ENCODE measurements around the gene P2RY6.
"Not testable (repeated sequence)": the region's sequence is repeated elsewhere in the genome, so short reads cannot be mapped to it uniquely, and the experiment has no call there.

The P2RY6 gene

DNA sequence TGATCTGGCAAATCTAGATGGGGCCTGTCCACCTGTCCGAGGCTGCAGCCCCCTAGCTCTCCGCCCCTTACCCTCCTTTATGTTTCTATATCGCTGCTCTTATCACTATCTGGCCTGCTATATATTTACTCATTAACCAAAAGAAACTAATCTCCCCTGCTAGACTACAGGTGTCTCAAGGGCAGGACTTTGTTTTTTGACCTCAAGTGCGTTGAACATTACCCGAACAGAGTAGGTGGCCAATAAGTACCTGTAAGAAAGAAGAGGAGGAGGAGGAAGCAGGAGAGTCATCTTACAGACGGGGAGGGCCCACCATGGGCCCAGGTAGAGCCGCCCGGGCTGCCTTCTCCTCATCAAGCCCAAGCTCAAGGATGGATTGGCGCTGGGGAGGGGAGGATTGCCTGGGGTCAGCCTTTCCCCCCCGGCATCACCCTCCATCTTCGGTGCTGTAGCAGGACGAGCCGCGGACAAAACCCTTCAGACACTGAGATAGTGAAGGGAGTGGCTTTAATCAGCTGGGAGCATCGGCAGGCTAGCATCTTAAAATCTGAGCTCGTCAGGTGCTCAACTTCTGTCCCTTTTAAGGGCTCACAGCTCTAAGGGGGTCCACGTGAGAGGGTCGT is 1.2 kb upstream of the P2RY6 start:
- in situ Hi-C loops (cut with MboI; ENCODE audit: low pct_unique_long_range_greater_than_20kb, low sequenced_read_pairs, unreplicated experiment) = no loop called here
- DNase-seq (ENCODE audit: low spot score) = no peak
- TF ChIP-seq, protein P1, sequence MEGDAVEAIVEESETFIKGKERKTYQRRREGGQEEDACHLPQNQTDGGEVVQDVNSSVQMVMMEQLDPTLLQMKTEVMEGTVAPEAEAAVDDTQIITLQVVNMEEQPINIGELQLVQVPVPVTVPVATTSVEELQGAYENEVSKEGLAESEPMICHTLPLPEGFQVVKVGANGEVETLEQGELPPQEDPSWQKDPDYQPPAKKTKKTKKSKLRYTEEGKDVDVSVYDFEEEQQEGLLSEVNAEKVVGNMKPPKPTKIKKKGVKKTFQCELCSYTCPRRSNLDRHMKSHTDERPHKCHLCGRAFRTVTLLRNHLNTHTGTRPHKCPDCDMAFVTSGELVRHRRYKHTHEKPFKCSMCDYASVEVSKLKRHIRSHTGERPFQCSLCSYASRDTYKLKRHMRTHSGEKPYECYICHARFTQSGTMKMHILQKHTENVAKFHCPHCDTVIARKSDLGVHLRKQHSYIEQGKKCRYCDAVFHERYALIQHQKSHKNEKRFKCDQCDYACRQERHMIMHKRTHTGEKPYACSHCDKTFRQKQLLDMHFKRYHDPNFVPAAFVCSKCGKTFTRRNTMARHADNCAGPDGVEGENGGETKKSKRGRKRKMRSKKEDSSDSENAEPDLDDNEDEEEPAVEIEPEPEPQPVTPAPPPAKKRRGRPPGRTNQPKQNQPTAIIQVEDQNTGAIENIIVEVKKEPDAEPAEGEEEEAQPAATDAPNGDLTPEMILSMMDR (IDR thresholded peaks at IDR 0.05; ENCODE audit: extremely low read depth, insufficient read depth, missing control alignments) = no peak

DNA sequence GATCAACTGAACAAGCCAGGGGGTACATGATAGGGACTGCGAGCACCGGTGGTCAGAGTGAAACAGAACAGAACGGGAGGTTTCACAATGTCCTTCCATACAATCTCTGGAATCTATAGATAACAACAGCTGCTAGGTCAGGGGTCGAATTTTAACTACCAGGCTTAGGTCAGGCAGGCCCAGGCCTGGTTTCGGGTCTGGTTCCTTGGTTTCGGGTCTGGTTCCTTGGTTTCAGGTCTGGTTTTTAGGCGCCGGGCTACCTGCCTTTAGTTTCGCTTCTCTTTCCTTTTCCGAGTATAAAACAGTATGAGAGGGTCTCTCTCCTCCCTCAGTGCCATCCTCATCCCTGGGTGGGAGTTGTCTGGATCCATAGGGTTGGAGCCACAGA is 666 bp upstream of the P2RY6 start:
- in situ Hi-C loops (cut with MboI; ENCODE audit: low pct_unique_long_range_greater_than_20kb, low sequenced_read_pairs, unreplicated experiment) = not testable (repeated sequence)

GRCh38 chr11:73272680-73273038 is 521 bp downstream of the P2RY6 start:
- in situ Hi-C loops (cut with MboI; ENCODE audit: low pct_unique_long_range_greater_than_20kb, low sequenced_read_pairs, unreplicated experiment) = no loop called here
- DNase-seq (ENCODE audit: low spot score) = no peak
- TF ChIP-seq, protein P1 (IDR thresholded peaks at IDR 0.05; ENCODE audit: extremely low read depth, insufficient read depth, missing control alignments) = no peak

More for the DNA sequence above, 666 bp upstream of the P2RY6 start:
- not testable (repeated sequence) for DNase-seq (ENCODE audit: low spot score)

DNA sequence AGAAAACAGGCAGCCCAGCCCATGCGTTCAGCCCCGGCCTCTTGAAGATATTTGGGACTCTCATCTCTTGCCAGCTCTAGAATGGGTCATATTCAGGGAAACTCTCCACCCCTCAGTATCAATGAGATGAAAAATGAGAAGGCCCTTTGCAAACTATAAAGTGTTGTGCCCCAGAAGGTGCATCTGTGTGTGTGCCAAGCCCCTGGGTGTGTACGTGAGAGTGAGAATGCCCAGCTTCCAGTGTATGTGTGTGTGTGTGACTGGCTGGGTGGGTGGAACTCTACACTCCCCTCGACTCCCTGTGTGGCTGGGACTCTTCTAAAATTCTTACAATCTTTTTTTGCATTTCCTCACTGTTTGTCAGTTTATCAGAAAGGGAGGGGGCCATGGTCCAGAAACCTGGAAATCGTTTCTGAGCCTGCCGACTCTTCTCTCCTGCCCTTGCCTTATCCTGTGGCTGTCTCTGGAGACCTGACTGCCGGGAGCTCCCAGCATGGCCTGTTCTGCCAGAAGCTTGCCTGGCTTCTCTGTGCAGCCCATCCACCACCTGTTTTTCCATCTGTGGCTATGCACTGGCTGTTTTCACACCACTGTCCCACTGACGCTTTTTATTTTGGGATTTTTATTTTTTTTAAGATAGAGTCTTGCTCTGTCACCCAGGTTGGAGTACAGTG is 1.2 kb downstream of the P2RY6 start:
- TF ChIP-seq, protein P1 (IDR thresholded peaks at IDR 0.05; ENCODE audit: extremely low read depth, insufficient read depth, missing control alignments) = no peak
- in situ Hi-C loops (cut with MboI; ENCODE audit: low pct_unique_long_range_greater_than_20kb, low sequenced_read_pairs, unreplicated experiment) = no loop called here
- DNase-seq (ENCODE audit: low spot score) = no peak

DNA sequence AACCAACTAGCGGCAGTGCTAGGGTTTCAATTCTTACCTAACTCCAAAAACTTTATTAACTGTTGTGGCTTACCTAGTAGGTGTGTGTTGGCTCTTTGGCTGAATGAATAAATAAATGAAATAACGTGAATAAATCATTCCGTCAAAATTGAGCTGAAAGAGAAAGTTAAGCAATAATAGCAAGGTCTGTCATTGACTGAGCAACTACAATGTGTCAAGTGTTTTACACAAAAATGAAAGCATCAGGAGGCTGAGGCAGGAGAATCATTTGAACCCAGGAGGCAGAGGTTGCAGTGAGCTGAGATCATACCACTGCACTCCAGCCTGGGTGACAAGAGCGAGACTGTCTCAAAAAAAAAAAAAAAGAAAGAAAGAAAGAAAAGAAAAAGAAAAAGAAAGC is 2.1 kb downstream of the P2RY6 start:
- DNase-seq (ENCODE audit: low spot score); in situ Hi-C loops (cut with MboI; ENCODE audit: low pct_unique_long_range_greater_than_20kb, low sequenced_read_pairs, unreplicated experiment): not testable (repeated sequence)

- DNase-seq (ENCODE audit: low spot score) = no peak
- in situ Hi-C loops (cut with MboI; ENCODE audit: low pct_unique_long_range_greater_than_20kb, low sequenced_read_pairs, unreplicated experiment) = no loop called here
- TF ChIP-seq, protein P1 (IDR thresholded peaks at IDR 0.05; ENCODE audit: extremely low read depth, insufficient read depth, missing control alignments) = no peak
These were observed 2.7 kb downstream of the P2RY6 start for GRCh38 chr11:73274722-73275380.

DNA sequence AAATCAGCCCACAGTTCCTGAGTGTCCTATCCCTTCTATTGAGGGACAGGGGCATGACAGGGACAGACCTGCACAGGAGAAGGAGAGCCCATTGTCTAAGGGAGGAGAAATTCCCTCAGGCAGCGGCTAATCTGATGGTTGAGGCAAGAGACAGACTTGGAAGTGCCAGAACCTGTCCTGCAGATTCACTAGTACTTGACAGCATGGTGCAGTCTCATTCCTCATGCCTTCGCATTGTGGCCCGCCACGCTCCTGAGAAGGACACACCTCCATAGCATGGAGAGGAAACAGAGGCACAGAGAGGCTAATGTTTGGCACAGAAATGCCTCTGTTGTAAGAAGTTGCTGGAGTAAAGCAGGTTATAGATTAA is 3.2 kb downstream of the P2RY6 start:
- TF ChIP-seq, protein P1 (IDR thresholded peaks at IDR 0.05; ENCODE audit: extremely low read depth, insufficient read depth, missing control alignments) = no peak
- in situ Hi-C loops (cut with MboI; ENCODE audit: low pct_unique_long_range_greater_than_20kb, low sequenced_read_pairs, unreplicated experiment) = no loop called here
- no peak for DNase-seq (ENCODE audit: low spot score)

Data from GM13977 (cell line).